K562 (cell line): ENCODE measurements around the gene RSRC1. TPM values are rescaled to one million over a fixed set of nuclear protein-coding genes. Genes with fewer than 3 reads are reported as not detected.

Source experiments
- ESRRB ChIP-seq: fragments of 250-450 bp; sonication (Bioruptor Pico); IDR thresholded peaks from 2 replicates; pipeline ENCODE4 v1.5.0; 2020; ENCODE audit warnings: mild to moderate bottlenecking, moderate library complexity, borderline replicate concordance
- ETS1 ChIP-seq: conservative IDR thresholded peaks from 2 replicates; pipeline ENCODE4 v1.6.1; 2011; ENCODE audit warnings: low read depth, mild to moderate bottlenecking, low read length; ENCODE audit not compliant: control insufficient read depth
- GABPB1 ChIP-seq: sonication (generic); formaldehyde crosslinking; IDR thresholded peaks from 2 replicates; pipeline ENCODE4 v1.8.0; 2022; ENCODE audit warnings: mild to moderate bottlenecking, missing genetic modification reagents
- HEY1 ChIP-seq: fragments of 250-450 bp; sonication (Bioruptor Pico); IDR thresholded peaks from 2 replicates; pipeline ENCODE4 v1.5.0; 2020; ENCODE audit warnings: mild to moderate bottlenecking, moderate library complexity, borderline replicate concordance
- HMBOX1 ChIP-seq: sonication (generic); IDR thresholded peaks from 2 replicates; pipeline ENCODE4 v1.6.1; 2016
- L3MBTL2 ChIP-seq: fragments of 450-650 bp; IDR thresholded peaks from 2 replicates; pipeline ENCODE4 v1.6.1; 2016; ENCODE audit warnings: mild to moderate bottlenecking, moderate library complexity
- MEIS2 ChIP-seq: fragments of 450-650 bp; IDR thresholded peaks from 2 replicates; pipeline ENCODE4 v1.6.1; 2014; ENCODE audit warnings: mild to moderate bottlenecking; ENCODE audit not compliant: partially characterized antibody
- NFE2 ChIP-seq: IDR thresholded peaks from 2 replicates; pipeline ENCODE4 v1.6.1; 2014; ENCODE audit warnings: antibody characterized with exemption, low read depth
- NR4A1 ChIP-seq, 2 experiments: fragments of 250-450 bp in 1 of 2; fragments of 450-650 bp in 1 of 2; sonication (Bioruptor Pico) in 1 of 2; IDR thresholded peaks; 2 replicates each; pipeline versions ENCODE4 v1.4.0 to v1.6.1; 2016 to 2020; ENCODE audit warnings: mild to moderate bottlenecking in 2 of 2, missing compliant biosample characterization in 1 of 2, missing genetic modification characterization in 1 of 2, moderate library complexity in 1 of 2
- NRF1 ChIP-seq, 2 experiments: fragments of 450-650 bp; IDR thresholded peaks in 1 of 2; conservative IDR thresholded peaks in 1 of 2; 2 replicates each; pipeline ENCODE4 v1.6.1; 2014; ENCODE audit warnings: mild to moderate bottlenecking in 2 of 2
- POLR2A ChIP-seq: fragments of 450-650 bp; conservative IDR thresholded peaks from 2 replicates; pipeline ENCODE4 v1.6.1; 2016
- RAD51 ChIP-seq: fragments of 450-650 bp; IDR thresholded peaks from 2 replicates; pipeline ENCODE4 v1.7.1; 2016; ENCODE audit warnings: low read depth, mild to moderate bottlenecking, borderline replicate concordance
- SAFB2 ChIP-seq: fragments of 200-400 bp; formaldehyde crosslinking; IDR thresholded peaks from 2 replicates; pipeline ENCODE4 v1.6.1; 2018; ENCODE audit warnings: borderline replicate concordance, low read length, low read depth, moderate library complexity; ENCODE audit not compliant: severe bottlenecking
- SMARCA5 ChIP-seq: fragments of 450-650 bp; IDR thresholded peaks from 2 replicates; pipeline ENCODE4 v1.6.1; 2016
- SMARCE1 ChIP-seq: fragments of 450-650 bp; IDR thresholded peaks from 2 replicates; pipeline ENCODE4 v1.7.1; 2016; ENCODE audit warnings: mild to moderate bottlenecking
- SNRNP70 ChIP-seq: fragments of 200-400 bp; formaldehyde crosslinking; optimal IDR thresholded peaks from 2 replicates; pipeline ENCODE3; 2017; ENCODE audit warnings: low read depth, low read length
- SRSF3 ChIP-seq: fragments of 200-400 bp; formaldehyde crosslinking; IDR thresholded peaks from 2 replicates; pipeline ENCODE4 v1.6.1; 2016; ENCODE audit warnings: mild to moderate bottlenecking, low read length, moderate library complexity; ENCODE audit not compliant: insufficient read depth
- THAP7 ChIP-seq: fragments of 250-450 bp; sonication (Bioruptor Pico); IDR thresholded peaks from 2 replicates; pipeline ENCODE4 v1.5.0; 2021
- ZNF124 ChIP-seq: sonication (generic); formaldehyde crosslinking; IDR thresholded peaks from 2 replicates; pipeline ENCODE4 v1.8.1; 2022; ENCODE audit warnings: missing genetic modification reagents
- ZNF184 ChIP-seq: sonication (generic); formaldehyde crosslinking; IDR thresholded peaks from 2 replicates; pipeline ENCODE4 v1.5.0; 2020; ENCODE audit warnings: missing genetic modification reagents
- ZNF311 ChIP-seq: fragments of 250-450 bp; sonication (Bioruptor Pico); IDR thresholded peaks from 2 replicates; pipeline ENCODE4 v1.4.0; 2020; ENCODE audit warnings: mild to moderate bottlenecking, moderate library complexity
- polyA plus RNA-seq, 8 experiments: library from polyadenylated mRNA; depleted of rRNA in 4 of 8; stranded (reverse) in 5 of 8; unstranded in 3 of 8; fragments of >200 nt; fragmentation: Nextera tagmentation in 2 of 8; fragmentation: Illumina TruSeq in 1 of 8; extraction: Ambion mirVana in 2 of 8; extraction: Trizol in 1 of 8; gene quantifications; 2 replicates each; pipeline versions ENCODE4 v1.2.1 to v1.2.3, GENCODE V29; 2011 to 2014; ENCODE audit warnings: inconsistent platforms in 1 of 8, missing spikeins in 1 of 8
- total RNA-seq, 7 experiments: library from RNA; depleted of rRNA in 6 of 7; stranded (reverse); fragments of >200 nt in 6 of 7; fragmentation: Illumina TruSeq in 2 of 7; extraction: Trizol in 2 of 7; gene quantifications; 2 replicates each; pipeline versions ENCODE4 v1.2.1 to v1.2.3, GENCODE V29; 2011 to 2021; ENCODE audit warnings: low replicate concordance in 1 of 7
- TF ChIP-seq, protein P1 (sequence below): sonication (generic); formaldehyde crosslinking; IDR thresholded peaks from 2 replicates; pipeline ENCODE4 v1.8.0; 2022; ENCODE audit warnings: mild to moderate bottlenecking, missing genetic modification reagents
- TF ChIP-seq, protein P2 (sequence below): sonication (generic); formaldehyde crosslinking; IDR thresholded peaks from 2 replicates; pipeline ENCODE4 v1.8.1; 2023; ENCODE audit warnings: mild to moderate bottlenecking, missing genetic modification reagents

Gene RSRC1
- total and polyA plus RNA-seq, 9 of the 15 experiments (the other 6 are each of a cell fraction or from before 2014, with no cell fraction given): 19.3 to 128 (median 75.5) TPM

- TF ChIP-seq, protein P1, sequence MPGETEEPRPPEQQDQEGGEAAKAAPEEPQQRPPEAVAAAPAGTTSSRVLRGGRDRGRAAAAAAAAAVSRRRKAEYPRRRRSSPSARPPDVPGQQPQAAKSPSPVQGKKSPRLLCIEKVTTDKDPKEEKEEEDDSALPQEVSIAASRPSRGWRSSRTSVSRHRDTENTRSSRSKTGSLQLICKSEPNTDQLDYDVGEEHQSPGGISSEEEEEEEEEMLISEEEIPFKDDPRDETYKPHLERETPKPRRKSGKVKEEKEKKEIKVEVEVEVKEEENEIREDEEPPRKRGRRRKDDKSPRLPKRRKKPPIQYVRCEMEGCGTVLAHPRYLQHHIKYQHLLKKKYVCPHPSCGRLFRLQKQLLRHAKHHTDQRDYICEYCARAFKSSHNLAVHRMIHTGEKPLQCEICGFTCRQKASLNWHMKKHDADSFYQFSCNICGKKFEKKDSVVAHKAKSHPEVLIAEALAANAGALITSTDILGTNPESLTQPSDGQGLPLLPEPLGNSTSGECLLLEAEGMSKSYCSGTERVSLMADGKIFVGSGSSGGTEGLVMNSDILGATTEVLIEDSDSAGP: no peak; the same call in 1 of the 2 replicates
- peak; percentile 82 for TF ChIP-seq GABPB1 (CRISPR knock-in tag)
- TF ChIP-seq THAP7 (CRISPR knock-in tag): no peak
- TF ChIP-seq POLR2A: peak; percentile 97
- 0 out of 2 replicates have a peak, but pooled peaks have one; percentile 18 for TF ChIP-seq NFE2
- TF ChIP-seq RAD51: peak; percentile 53
- TF ChIP-seq NR4A1 (CRISPR knock-in tag; IDR thresholded peaks at IDR 0.05): no peak
- peak; percentile 74; the same call in 1 of the 2 replicates for TF ChIP-seq NR4A1 (tag; IDR thresholded peaks at IDR 0.05)
- peak; percentile 94 for TF ChIP-seq L3MBTL2
- TF ChIP-seq SMARCE1: peak; percentile 79; the same call in 1 of the 2 replicates
- TF ChIP-seq ZNF124 (CRISPR knock-in tag): no peak
- no peak for TF ChIP-seq SRSF3
- TF ChIP-seq MEIS2: peak; percentile 80
- TF ChIP-seq HMBOX1: peak; percentile 87
- peak; percentile 98 to 99 for TF ChIP-seq NRF1 (conservative IDR thresholded peaks at IDR 0.05 in 1 of 2, IDR thresholded peaks at IDR 0.05 in 1 of 2)
- TF ChIP-seq SAFB2: no peak
- TF ChIP-seq SMARCA5: no peak
- no peak for TF ChIP-seq HEY1
- TF ChIP-seq, protein P2, sequence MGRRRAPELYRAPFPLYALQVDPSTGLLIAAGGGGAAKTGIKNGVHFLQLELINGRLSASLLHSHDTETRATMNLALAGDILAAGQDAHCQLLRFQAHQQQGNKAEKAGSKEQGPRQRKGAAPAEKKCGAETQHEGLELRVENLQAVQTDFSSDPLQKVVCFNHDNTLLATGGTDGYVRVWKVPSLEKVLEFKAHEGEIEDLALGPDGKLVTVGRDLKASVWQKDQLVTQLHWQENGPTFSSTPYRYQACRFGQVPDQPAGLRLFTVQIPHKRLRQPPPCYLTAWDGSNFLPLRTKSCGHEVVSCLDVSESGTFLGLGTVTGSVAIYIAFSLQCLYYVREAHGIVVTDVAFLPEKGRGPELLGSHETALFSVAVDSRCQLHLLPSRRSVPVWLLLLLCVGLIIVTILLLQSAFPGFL (CRISPR knock-in tag): peak; percentile 41; the same call in 1 of the 2 replicates
- no peak; the same call in none of the 2 replicates for TF ChIP-seq ETS1
- TF ChIP-seq ESRRB (CRISPR knock-in tag): no peak
- no peak for TF ChIP-seq ZNF311 (CRISPR knock-in tag)
- no peak for TF ChIP-seq SNRNP70
- no peak for TF ChIP-seq ZNF184 (CRISPR knock-in tag)
These were observed at the start of gene RSRC1 (continued) for GRCh38 chr3:158109804-158110657.
